GM18520 (cell line): Measurements from ENCODE around the gene GARIN1A.
"Not testable (repeated sequence)": the region's sequence is repeated elsewhere in the genome, so short reads cannot be mapped to it uniquely, and the experiment has no call there.

Experiments used
- ATAC-seq: cut with Tn5 transposase; IDR thresholded peaks from one replicate; pipeline ENCODE4 v1.9.1; 2021; ENCODE audit not compliant: unreplicated experiment

Gene GARIN1A

DNA sequence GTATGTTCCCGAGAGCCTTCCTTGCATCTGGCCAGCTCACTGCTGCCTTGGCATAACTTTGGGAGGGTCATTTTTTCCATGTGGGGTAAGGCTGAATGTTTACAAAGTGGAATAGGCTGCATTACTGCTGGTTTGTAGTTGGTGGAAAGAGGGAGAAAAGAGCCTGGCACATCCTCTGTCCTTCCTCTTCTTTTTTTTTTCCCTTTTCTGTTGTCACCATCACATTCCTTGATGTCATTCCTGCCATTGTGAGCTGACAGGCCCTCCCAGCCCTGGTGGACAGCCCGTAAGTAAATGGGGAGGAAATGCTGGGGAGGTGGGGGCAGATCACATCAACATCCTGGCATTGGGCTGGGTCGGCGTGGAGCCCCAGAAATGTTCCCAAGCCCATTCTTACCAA is at the start of gene GARIN1A:
GARIN1A (plus strand) TSS at position 301 of the 400 bp plus-strand sequence. CDS start 106 bp downstream, outside the sequence.
- no peak for ATAC-seq

DNA sequence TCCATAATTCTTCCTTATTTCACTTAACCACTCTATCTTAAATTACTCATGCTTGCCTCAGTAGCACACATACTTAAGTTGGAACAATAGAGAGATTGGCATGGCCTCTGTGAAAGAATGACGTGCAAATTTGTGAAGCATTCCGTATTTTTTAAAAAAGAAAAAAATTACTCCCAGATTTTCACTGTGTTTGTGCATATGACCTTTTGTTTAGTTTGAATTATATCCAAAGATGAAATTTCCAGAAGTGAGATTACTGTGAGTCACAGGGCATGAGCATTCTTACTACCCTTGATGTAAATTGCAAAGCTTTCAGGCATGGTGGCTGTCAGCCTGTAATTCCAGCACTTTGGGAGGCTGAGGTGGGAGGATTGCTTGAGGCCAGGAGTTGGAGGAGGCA is 45.0 kb upstream of the GARIN1A start:
- not testable (repeated sequence) for ATAC-seq

GRCh38 chr7:128633915-128634314 is 38.2 kb upstream of the GARIN1A start:
- not testable (repeated sequence) for ATAC-seq

- ATAC-seq, result not testable (repeated sequence)
Observed at GRCh38 chr7:128645206-128645605, 26.9 kb upstream of the GARIN1A start.

DNA sequence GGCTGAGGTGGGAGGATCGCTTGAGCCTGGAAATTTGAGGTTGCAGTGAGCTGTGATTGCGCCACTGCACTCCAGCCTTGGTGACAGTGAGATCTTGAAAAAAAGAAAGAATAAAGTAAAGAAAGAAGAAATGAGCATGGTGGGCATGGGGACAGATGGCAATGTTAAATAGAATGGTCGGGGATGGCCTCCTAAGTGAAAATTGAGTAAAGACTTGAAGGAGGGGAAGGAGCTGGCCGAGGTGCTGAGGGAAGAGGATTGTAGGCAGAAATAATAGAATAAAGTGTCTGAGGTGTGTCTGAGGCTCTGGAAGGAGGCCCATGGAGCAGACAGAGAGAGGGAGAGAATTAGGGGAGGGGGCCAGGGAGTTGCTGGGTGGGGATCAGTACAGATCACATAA is 26.2 kb upstream of the GARIN1A start:
- ATAC-seq, result not testable (repeated sequence)

DNA sequence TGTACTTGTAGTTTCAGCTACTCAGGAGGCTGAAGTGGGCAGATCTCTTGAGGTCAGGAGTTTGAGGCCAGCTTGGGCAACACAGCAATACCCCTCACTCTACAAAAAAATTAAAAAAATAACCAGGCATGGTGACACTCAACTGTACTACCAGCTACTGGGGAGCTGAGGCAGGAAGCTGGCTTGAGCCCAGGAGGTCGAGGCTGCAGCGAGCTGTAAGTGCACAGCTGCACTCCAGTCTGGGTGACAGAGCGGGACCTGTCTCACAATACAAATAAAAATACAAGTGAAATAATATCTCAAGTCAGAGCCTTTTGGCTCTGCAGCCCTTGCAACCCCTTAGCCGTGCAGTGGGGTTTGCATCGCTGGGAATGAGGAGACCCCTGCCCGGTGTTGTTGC is 25.2 kb upstream of the GARIN1A start:
- ATAC-seq, result not testable (repeated sequence)

DNA sequence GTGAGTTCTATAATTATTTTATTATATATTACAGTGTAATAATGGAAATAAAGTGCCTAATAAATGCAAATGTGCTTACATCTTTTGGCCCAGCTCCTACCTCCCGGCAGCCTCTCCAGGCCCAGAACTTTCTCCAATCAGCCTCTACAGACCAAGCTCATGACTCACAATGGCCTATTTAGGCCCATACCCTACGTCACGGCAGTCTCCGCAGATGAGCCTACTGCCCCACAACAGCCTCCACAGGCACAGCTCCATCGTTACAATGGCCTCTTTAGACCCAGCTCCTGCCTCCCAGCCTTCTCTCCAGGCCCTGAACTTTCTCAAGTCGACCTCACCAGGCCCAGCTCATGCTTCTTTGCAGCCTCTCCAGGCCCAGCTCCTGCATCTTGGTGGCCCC is 21.0 kb upstream of the GARIN1A start:
- ATAC-seq, result not testable (repeated sequence)

DNA sequence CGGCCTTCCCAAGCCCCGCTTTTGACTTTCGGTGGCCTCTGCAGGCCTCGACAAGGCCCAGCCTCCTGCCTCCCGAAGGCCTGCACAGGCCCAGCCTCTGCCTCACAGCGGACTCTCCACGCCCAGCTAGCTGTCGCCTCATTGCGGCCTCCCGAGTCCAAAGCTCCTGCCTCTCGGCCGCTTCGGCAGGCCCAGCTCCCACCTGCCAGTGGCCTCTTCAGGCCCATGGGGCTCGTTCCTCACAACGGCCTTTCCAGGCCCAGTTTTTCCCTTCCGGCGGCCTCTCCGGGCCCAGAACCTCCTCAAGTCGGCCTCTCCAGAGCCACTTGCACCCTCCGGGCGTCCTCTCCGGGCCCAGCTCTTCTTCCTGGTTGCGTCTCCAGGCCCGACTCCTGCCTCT is 19.5 kb upstream of the GARIN1A start:
- ATAC-seq, result not testable (repeated sequence)

DNA sequence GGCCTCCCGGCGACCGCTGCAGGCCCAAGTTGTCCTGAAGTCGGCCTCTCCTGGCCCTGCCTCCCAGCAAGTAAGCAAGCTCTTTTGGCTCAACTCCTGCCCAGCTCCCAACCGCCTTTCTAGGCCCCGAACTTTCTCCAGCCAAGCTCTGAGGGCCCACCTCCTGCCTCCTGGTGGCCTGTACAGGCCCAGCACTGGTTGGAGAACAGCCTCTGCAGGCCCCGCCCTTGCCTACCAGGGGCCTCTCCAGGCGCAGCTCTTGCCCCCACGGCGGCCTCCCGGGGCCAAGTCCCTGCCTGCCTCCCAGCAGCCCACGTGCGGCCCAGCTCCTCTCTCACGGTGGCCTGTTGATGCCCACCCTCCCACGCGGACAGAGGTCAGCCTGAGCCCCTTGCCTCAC is 18.9 kb upstream of the GARIN1A start:
- ATAC-seq, result not testable (repeated sequence)

GRCh38 chr7:128654080-128654479 is 18.0 kb upstream of the GARIN1A start:
- not testable (repeated sequence) for ATAC-seq

DNA sequence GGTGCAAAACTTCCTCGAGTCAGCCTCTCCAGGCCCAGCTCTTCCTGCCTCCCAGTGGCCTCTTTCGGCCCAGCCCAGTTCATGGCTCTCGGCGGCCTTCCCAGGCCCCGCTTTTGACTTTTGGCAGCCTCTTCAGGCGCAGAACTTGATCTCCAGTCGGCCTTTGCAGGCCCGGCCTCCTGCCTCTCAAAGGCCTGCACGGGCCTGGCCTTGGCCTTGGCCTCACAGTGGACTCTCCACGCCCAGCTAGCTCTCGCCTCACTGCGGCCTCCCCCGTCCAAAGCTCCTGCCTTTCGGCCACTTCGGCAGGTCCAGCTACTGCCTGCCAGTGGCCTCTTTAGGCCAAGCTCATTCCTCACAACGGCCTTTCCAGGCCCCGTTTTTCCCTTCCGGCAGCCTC is 17.6 kb upstream of the GARIN1A start:
- not testable (repeated sequence) for ATAC-seq

- ATAC-seq, result not testable (repeated sequence)
Observed at GRCh38 chr7:128658428-128658827, 13.7 kb upstream of the GARIN1A start.

GRCh38 chr7:128660596-128660995 is 11.5 kb upstream of the GARIN1A start:
- no peak for ATAC-seq

DNA sequence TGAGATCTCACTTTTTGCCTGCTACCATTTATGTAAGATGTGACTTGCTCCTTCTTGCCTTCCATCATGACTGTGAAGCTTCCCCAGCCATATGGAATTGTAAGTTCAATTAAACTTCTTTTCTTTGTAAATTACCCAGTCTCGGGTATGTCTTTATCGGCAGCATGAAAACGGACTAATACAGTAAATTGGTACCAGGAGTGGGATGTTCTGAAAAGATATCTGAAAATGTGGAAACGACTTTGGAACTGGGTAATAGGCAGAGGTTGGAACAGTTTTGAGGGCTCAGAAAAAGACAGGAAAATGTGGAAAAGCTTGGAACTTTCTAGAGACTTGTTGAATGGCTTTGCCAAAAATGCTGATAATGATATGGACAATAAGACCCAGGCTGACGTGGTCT is 10.6 kb upstream of the GARIN1A start:
- no peak for ATAC-seq

DNA sequence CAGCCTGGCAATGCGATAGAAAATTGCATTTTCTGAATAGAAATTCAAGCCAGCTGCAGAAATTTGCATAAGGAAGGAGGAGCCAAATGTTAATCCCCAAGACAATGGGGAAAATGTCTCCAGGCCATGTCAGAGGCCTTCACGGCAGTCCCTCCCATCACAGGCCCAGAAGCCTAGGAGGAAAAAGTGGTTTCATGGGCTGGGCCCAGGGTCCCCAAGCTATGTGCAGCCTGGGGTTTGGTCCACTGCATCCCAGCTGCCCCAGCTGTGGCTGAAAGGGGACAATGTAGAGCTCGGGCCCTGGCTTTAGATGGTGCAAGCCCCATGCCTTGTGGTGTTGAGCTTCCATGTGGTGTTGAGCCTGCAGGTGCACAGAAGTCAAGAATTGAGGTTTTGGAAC is 10.0 kb upstream of the GARIN1A start:
- ATAC-seq, result no peak

- ATAC-seq, result not testable (repeated sequence)
Observed at GRCh38 chr7:128663223-128663622, 8.9 kb upstream of the GARIN1A start.

- ATAC-seq, result no peak
Observed at GRCh38 chr7:128665057-128665456, 7.0 kb upstream of the GARIN1A start.

DNA sequence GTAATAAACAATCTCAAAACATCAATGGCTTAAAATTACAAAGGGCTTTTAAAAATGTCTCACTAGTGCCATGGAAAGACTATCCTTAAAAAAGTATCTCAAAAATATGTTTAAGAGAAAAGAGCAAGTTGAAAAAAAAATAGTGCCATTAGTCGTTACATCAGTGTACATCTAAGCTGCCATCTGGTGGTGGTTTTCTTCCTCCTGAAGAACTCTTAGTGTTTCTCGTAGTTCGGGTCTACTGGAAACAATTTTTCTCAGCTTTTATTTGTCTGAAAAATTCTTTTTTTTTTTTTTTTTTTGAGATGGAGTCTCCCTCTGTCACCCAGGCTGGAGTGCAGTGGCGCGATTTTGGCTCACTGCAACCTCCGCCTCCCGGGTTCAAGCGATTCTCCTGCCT is 5.9 kb upstream of the GARIN1A start:
- ATAC-seq, result no peak

- no peak for ATAC-seq
Observed at GRCh38 chr7:128672927-128673517, 930 bp downstream of the GARIN1A start.

DNA sequence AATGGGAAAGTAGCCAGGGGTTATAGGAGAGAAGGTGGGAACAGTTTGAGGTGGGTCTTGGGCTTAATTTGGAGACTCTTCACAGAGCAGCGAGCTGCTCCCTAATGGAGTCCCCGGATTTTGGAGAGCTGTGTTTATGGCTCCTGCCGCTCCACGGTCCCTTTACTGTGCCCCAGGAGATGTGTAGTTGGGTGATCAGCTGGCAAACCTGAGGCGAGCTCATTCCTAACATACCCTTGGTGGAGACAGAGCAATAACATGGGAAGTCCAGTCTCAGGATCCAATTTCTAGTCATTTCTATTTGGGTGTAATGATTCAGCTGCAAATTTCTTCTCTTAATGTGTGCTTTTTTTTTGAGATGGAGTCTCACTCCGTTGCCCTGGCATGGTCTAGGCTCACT is 1.5 kb downstream of the GARIN1A start:
- no peak for ATAC-seq

- no peak for ATAC-seq
Observed at GRCh38 chr7:128676665-128677064, 4.6 kb downstream of the GARIN1A start.

- no peak for ATAC-seq
Observed at GRCh38 chr7:128679920-128680319, 7.8 kb downstream of the GARIN1A start.
